Body of pancreas (tissue), 4 donors: ENCODE data around the gene GATA3.

Experiments
- POLR2A ChIP-seq, 3 donors: fragments of 450-650 bp; IDR thresholded peaks; one replicate each; pipeline ENCODE4 v1.6.1; 2016; ENCODE audit warnings: antibody characterized with exemption in 3 of 3, mild to moderate bottlenecking in 2 of 3
- TF ChIP-seq, protein P1 (sequence below), 7 experiments: fragments of 450-650 bp in 4 of 7; fragments of 200-600 bp in 3 of 7; sonication (generic) in 3 of 7; IDR thresholded peaks; one replicate each; pipeline ENCODE4 v1.5.1; 2016 to 2019; ENCODE audit warnings: antibody characterized with exemption in 7 of 7

DNA sequence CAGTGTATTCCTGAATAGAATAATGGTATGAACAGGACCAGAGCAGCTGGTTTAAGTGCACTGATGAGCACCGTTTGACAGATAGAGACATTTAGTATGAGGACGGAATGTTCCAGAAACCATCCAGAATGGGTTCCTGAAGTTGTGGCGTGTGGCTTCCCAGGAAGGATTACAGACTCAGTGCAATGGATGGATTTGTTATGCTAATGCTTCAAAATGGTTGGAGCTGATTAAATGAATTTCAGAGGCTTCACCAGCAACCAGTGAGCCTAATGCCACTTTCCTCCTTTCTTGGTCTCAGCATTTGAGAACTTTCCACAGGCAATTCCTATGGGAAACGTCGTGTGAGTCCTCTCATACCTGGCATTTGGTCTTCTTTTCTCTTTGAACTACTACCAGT, 9.9 kb downstream of the GATA3 start:
- TF ChIP-seq, protein P1, sequence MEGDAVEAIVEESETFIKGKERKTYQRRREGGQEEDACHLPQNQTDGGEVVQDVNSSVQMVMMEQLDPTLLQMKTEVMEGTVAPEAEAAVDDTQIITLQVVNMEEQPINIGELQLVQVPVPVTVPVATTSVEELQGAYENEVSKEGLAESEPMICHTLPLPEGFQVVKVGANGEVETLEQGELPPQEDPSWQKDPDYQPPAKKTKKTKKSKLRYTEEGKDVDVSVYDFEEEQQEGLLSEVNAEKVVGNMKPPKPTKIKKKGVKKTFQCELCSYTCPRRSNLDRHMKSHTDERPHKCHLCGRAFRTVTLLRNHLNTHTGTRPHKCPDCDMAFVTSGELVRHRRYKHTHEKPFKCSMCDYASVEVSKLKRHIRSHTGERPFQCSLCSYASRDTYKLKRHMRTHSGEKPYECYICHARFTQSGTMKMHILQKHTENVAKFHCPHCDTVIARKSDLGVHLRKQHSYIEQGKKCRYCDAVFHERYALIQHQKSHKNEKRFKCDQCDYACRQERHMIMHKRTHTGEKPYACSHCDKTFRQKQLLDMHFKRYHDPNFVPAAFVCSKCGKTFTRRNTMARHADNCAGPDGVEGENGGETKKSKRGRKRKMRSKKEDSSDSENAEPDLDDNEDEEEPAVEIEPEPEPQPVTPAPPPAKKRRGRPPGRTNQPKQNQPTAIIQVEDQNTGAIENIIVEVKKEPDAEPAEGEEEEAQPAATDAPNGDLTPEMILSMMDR (IDR thresholded peaks at IDR 0.05) = no peak
- TF ChIP-seq POLR2A (IDR thresholded peaks at IDR 0.05) = no peak
